ENCODE results near the gene UTF1.

The UTF1 gene

GRCh38 chr10:133189256-133189655, 40.8 kb upstream of the UTF1 start:
- no peak overlapping the region for H3K4me3 ChIP-seq (ENCODE audit: low read depth, low read length)
- no peak for TF ChIP-seq CTCF (IDR thresholded peaks at IDR 0.05; ENCODE audit: low read depth, low read length, missing control alignments)
- in situ Hi-C loops (cut with HindIII; ENCODE audit: low sequenced_read_pairs), result no loop called here
- DNase-seq (ENCODE audit: low read depth), result no peak

GRCh38 chr10:133189726-133190125, 40.3 kb upstream of the UTF1 start:
- in situ Hi-C loops (cut with HindIII; ENCODE audit: low sequenced_read_pairs), result loop anchor here (10.0 kb wide), 1 partner anchor 45 kb away; no protein-coding TSS in a partner anchor
- no peak for DNase-seq (ENCODE audit: low read depth)
- TF ChIP-seq CTCF (IDR thresholded peaks at IDR 0.05; ENCODE audit: low read depth, low read length, missing control alignments), result no peak
- H3K4me3 ChIP-seq (ENCODE audit: low read depth, low read length), result no peak overlapping the region

- no peak for DNase-seq (ENCODE audit: low read depth)
- H3K4me3 ChIP-seq (ENCODE audit: low read depth, low read length), result no peak overlapping the region
- no peak for TF ChIP-seq CTCF (IDR thresholded peaks at IDR 0.05; ENCODE audit: low read depth, low read length, missing control alignments)
- in situ Hi-C loops (cut with HindIII; ENCODE audit: low sequenced_read_pairs), result loop anchor here (10.0 kb wide), 1 partner anchor 45 kb away; no protein-coding TSS in a partner anchor
Observed at GRCh38 chr10:133190225-133190624, 39.8 kb upstream of the UTF1 start.

GRCh38 chr10:133191651-133192050, 38.4 kb upstream of the UTF1 start:
- no peak for DNase-seq (ENCODE audit: low read depth)
- no peak overlapping the region for H3K4me3 ChIP-seq (ENCODE audit: low read depth, low read length)
- TF ChIP-seq CTCF (IDR thresholded peaks at IDR 0.05; ENCODE audit: low read depth, low read length, missing control alignments), result no peak
- in situ Hi-C loops (cut with HindIII; ENCODE audit: low sequenced_read_pairs), result loop anchor here (10.0 kb wide), 1 partner anchor 47 kb away; no protein-coding TSS in a partner anchor

GRCh38 chr10:133194151-133194550, 35.9 kb upstream of the UTF1 start:
- DNase-seq (ENCODE audit: low read depth), result no peak
- H3K4me3 ChIP-seq (ENCODE audit: low read depth, low read length), result no peak overlapping the region
- no peak for TF ChIP-seq CTCF (IDR thresholded peaks at IDR 0.05; ENCODE audit: low read depth, low read length, missing control alignments)
- in situ Hi-C loops (cut with HindIII; ENCODE audit: low sequenced_read_pairs), result loop anchor here (10.0 kb wide), 1 partner anchor 49 kb away; no protein-coding TSS in a partner anchor

GRCh38 chr10:133195096-133195495, 34.9 kb upstream of the UTF1 start:
- in situ Hi-C loops (cut with HindIII; ENCODE audit: low sequenced_read_pairs), result loop anchor here (10.0 kb wide), 1 partner anchor 50 kb away; no protein-coding TSS in a partner anchor

More at GRCh38 chr10:133195096-133195495, 34.9 kb upstream of the UTF1 start:
- no peak for TF ChIP-seq CTCF (IDR thresholded peaks at IDR 0.05; ENCODE audit: low read depth, low read length, missing control alignments)
- H3K4me3 ChIP-seq (ENCODE audit: low read depth, low read length), result no peak overlapping the region
- no peak for DNase-seq (ENCODE audit: low read depth)

All from astrocyte of the cerebellum (primary cell).